Stimulated activated effector memory CD8-positive, alpha-beta T cell treated with anti-CD3 and anti-CD28 coated beads, Interleukin-12 subunit alpha, Interleukin-12 subunit beta, amount 100 ng/mL, for 72 hours (primary cell): Measurements from ENCODE around the gene LAMC3.
A peak's percentile ranks its signal among the peaks of the same experiment; 100 is the strongest.

Experiments
- ATAC-seq: fragments of 150-1000 bp; cut with Tn5 transposase; 2 replicates; pipeline ENCODE4 v1.10.0; 2021
- DNase-seq, 2 donors: peaks; one replicate each; pipeline ENCODE4 v3.0.0; 2021 to 2022; ENCODE audit warnings: low spot score in 2 of 2
- H3K27ac Mint-ChIP-seq: one replicate; pipeline ENCODE4 v1.8.0; 2022; ENCODE audit warnings: mild to moderate bottlenecking, mixed read lengths
- H3K36me3 Mint-ChIP-seq: one replicate; pipeline ENCODE4 v1.8.0; 2022; ENCODE audit warnings: mild to moderate bottlenecking, mixed read lengths
- H3K4me1 Mint-ChIP-seq: one replicate; pipeline ENCODE4 v1.8.0; 2022; ENCODE audit warnings: mixed read lengths
- H3K4me3 Mint-ChIP-seq: one replicate; pipeline ENCODE4 v1.8.0; 2022; ENCODE audit warnings: mild to moderate bottlenecking, mixed read lengths
- H3K9me3 Mint-ChIP-seq: one replicate; pipeline ENCODE4 v1.8.0; 2022; ENCODE audit warnings: mixed read lengths

Gene LAMC3

GRCh38 chr9:131125038-131125287, 116.0 kb downstream of the LAMC3 start:
- Mint-ChIP-seq H3K4me1 (peaks cover 20% of the 10 kb centered on the region), H3K4me3 (peak overlapping the region; percentile 89), H3K36me3 (peaks cover 41% of the 10 kb centered on the region), H3K9me3 (no peaks in the 10 kb centered on the region), H3K27ac (peak overlapping the region; percentile 97)
- DNase-seq (no peak), ATAC-seq (no peak)

DNA sequence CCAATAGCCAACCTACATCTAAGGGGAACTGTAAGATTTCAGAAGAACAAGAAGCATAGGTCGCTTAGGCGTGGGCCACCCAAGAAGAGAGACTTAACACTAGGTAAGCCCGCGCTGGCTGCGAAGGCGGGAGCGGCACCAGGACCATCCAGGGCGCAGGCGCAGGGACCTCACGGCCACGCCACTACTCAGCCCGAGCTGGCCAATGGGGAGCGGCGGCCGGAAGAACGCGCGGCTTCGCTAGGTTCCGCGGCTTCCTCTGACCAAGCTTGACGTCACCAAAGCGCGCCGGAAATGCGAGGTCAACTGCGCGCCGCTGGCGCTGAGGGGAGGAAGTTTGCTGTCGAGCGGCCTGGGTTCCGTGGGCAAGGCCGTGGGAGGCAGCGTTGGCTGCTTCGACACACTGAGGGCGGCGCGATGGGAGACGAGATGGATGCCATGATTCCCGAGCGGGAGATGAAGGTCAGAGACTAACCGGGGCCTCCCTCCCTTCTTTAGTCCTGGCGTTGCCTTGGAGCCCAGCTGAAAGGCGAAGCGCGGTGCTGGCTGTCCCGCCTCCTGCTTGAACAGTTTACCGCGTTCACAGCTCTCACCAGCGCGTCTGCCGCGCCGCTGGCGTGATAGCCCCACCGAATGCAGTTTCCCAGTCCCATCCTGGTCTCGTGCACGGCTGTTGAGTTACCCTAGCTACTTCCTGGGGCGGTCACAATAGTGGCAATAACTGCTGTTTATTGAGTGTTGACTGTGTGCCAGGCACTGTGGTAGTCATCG, 116.5 kb downstream of the LAMC3 start, which contains the start of gene NUP214:
TSS of gene NUP214 (plus strand) at position 299 of the 771 bp plus-strand sequence. CDS start at position 418, 119 bp downstream.
- Mint-ChIP-seq H3K4me3 (peak within 1 kb of the TSS; percentile 89), H3K9me3 (no peaks in the 10 kb centered on the region), H3K4me1 (peaks cover 20% of the 10 kb centered on the region), H3K27ac (peak within 1 kb of the TSS; percentile 97), H3K36me3 (peaks cover 46% of the 10 kb centered on the region)
- peak; percentile 98 for ATAC-seq
- peak; percentile 99 to 100 for DNase-seq

DNA sequence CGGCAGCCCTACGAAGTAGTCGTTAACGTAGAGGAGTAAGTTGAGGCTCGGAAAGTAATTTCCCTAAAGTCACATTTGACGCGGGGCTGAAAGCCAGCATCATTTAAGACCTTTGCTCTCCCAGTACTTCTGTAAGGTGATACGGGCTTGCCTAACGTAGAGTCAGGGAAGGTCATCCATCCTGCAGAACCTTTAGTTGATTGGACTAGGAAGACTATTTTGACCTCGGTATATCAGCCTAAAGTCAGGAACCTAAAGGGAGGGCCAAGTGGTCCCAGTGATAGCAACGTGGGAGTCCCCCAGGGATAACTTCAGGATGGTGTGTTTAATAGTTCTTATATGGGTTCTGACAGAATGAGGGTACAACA, 117.1 kb downstream of the LAMC3 start:
- no peak for DNase-seq
- peaks cover 52% of the 10 kb centered on the region for H3K36me3 Mint-ChIP-seq
- peaks cover 20% of the 10 kb centered on the region for H3K4me1 Mint-ChIP-seq
- no peak for ATAC-seq
- H3K9me3 Mint-ChIP-seq = no peaks in the 10 kb centered on the region
- H3K4me3 Mint-ChIP-seq = peak overlapping the region; percentile 89
- H3K27ac Mint-ChIP-seq = peak overlapping the region; percentile 97

GRCh38 chr9:131129183-131129582, 120.2 kb downstream of the LAMC3 start:
- Mint-ChIP-seq H3K36me3 (peaks cover 83% of the 10 kb centered on the region), H3K27ac (no peak overlapping the region), H3K4me3 (no peak overlapping the region), H3K4me1 (peaks cover 20% of the 10 kb centered on the region), H3K9me3 (no peaks in the 10 kb centered on the region)
- no peak for DNase-seq
- ATAC-seq = no peak

DNA sequence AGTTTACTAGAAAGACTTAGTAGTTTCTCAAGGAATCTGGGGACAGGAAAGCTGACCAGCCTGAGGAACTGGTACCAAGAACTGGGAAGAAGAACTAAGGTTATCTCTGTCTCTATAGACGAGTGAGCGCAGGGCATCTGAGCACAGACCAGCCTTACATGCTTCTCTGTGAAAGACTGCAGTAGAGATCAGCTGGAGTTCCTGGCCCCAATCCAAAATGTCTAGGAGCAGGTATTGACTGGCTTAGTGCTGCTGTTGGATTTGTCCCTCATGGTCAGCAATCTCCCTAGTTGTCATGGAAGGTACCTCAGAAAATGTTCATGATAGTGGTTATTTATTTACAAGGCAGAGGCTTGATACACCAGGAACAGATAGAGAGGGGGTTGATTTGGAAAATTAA, 129.7 kb downstream of the LAMC3 start:
- Mint-ChIP-seq H3K36me3 (peaks cover 100% of the 10 kb centered on the region), H3K4me1 (peaks cover 5% of the 10 kb centered on the region), H3K27ac (no peak overlapping the region), H3K4me3 (no peak overlapping the region), H3K9me3 (no peaks in the 10 kb centered on the region)
- DNase-seq (no peak), ATAC-seq (no peak)

DNA sequence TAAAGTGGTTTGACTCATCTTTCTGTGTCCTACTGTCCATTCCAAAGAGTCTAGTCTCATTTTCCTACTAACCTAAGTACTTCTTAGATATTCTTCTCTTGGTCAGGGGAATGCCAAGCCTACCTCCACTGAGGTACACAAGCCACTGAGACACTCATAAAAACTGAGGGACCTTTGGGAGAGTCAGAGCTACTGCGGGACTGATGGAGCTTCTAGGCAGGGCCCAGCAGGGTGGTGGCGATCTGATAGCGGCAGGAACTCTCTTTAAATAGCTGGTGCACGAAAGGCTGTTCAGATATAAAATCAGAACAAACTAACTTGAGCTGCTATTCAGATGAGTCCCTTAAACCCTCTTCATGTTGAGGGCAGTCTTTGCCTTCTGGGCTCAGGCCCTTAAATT, 131.1 kb downstream of the LAMC3 start:
- peaks cover 5% of the 10 kb centered on the region for H3K4me1 Mint-ChIP-seq
- H3K36me3 Mint-ChIP-seq = peaks cover 100% of the 10 kb centered on the region
- no peak for ATAC-seq
- H3K27ac Mint-ChIP-seq = no peak overlapping the region
- H3K9me3 Mint-ChIP-seq = no peaks in the 10 kb centered on the region
- DNase-seq = no peak
- H3K4me3 Mint-ChIP-seq = no peak overlapping the region

DNA sequence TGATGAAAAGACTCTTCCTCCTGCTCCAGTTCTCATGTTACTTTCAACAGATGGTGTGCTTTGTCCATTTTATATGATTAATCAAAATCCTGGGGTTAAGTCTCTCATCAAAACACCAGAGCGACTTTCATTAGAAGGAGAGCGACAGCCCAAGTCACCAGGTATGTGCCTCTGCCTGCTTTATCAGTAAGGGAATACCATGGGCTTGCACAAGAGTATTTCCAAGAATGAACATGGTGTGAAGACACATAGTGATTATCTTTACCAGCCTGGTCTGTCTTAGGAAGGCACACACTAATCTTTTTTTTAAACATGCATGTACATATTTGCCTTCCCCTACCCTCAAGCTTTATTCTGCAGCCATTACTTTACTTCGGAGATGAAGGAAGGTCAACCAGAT, 131.6 kb downstream of the LAMC3 start:
- no peak overlapping the region for H3K4me3 Mint-ChIP-seq
- H3K9me3 Mint-ChIP-seq = no peaks in the 10 kb centered on the region
- ATAC-seq (no peak), DNase-seq (no peak)
- peaks cover 100% of the 10 kb centered on the region for H3K36me3 Mint-ChIP-seq
- peaks cover 5% of the 10 kb centered on the region for H3K4me1 Mint-ChIP-seq
- H3K27ac Mint-ChIP-seq = no peak overlapping the region

DNA sequence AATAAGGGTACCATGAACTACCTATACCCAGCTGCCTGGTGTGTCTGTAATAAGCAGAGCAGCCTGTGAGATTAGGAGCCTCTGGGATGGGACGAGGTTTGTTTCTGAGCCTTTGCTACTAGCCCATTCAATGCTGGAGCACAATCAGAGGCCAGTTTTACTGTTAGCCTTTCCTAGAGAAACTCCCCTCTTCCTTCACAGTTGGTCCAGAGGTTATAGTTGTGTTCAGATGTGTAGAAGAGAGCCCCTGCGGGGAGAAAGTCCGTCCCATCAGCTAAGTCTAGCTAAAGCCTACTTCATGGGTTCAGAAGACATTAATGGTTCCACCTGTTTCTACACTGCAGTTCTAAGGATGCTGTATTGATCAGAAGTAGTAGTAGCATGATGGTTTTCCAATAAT, 133.2 kb downstream of the LAMC3 start:
- no peak for ATAC-seq
- no peaks in the 10 kb centered on the region for H3K9me3 Mint-ChIP-seq
- peaks cover 100% of the 10 kb centered on the region for H3K36me3 Mint-ChIP-seq
- no peak for DNase-seq
- no peaks in the 10 kb centered on the region for H3K4me1 Mint-ChIP-seq
- no peak overlapping the region for H3K4me3 Mint-ChIP-seq
- H3K27ac Mint-ChIP-seq = no peak overlapping the region
